Prostate gland (tissue), 2 donors: ENCODE results near the gene DNAJB7.

Source experiments
- CTCF ChIP-seq, 4 experiments: fragments of 200-600 bp in 2 of 4; fragments of 450-650 bp in 2 of 4; sonication (generic) in 2 of 4; IDR thresholded peaks; 1 replicate in 3 of 4; 2 replicates in 1 of 4; pipeline ENCODE4 v1.5.1; 2016 to 2019; ENCODE audit warnings: antibody characterized with exemption in 4 of 4, mild to moderate bottlenecking in 2 of 4, moderate library complexity in 2 of 4
- POLR2A ChIP-seq: fragments of 450-650 bp; IDR thresholded peaks from one replicate; pipeline ENCODE4 v1.6.1; 2016; ENCODE audit warnings: antibody characterized with exemption, mild to moderate bottlenecking

GRCh38 chr22:40823426-40823825 lies 38.5 kb downstream of the DNAJB7 start:
- TF ChIP-seq CTCF (IDR thresholded peaks at IDR 0.05) (no peak), POLR2A (no peak)
